Transverse colon (tissue), 3 donors: Measurements from ENCODE around the gene LRCOL1.

Experiments used
- POLR2A ChIP-seq: fragments of 450-650 bp; IDR thresholded peaks from one replicate; pipeline ENCODE4 v1.6.1; 2016; ENCODE audit warnings: antibody characterized with exemption, mild to moderate bottlenecking, moderate library complexity
- POLR2AphosphoS5 ChIP-seq, 3 donors: sonication (generic); formaldehyde crosslinking; IDR thresholded peaks; one replicate each; pipeline ENCODE4 v1.6.1; 2016; ENCODE audit warnings: antibody characterized with exemption in 3 of 3

GRCh38 chr12:132586929-132587328 lies 23.5 kb downstream of the LRCOL1 start:
- TF ChIP-seq POLR2AphosphoS5 (IDR thresholded peaks at IDR 0.05) (no peak), POLR2A (no peak)
